Endodermal cell (in vitro differentiated cells): ENCODE results near the gene AGAP3. TPM values are rescaled to one million over a fixed set of nuclear protein-coding genes. Genes with fewer than 3 reads are reported as not detected.

ENCODE experiments used
- DNase-seq: peaks from one replicate; pipeline ENCODE4 v3.0.0-alpha.2; 2017
- H3K27ac ChIP-seq: 2 replicates; pipeline ENCODE4 v1.5.1; 2013; ENCODE audit warnings: mild to moderate bottlenecking, low read depth, low read length, moderate library complexity
- H3K27me3 ChIP-seq: 2 replicates; pipeline ENCODE4 v1.6.1; 2013; ENCODE audit warnings: mild to moderate bottlenecking, low read length, moderate library complexity; ENCODE audit not compliant: insufficient read depth, control insufficient read depth, poor library complexity, severe bottlenecking
- H3K36me3 ChIP-seq: 2 replicates; pipeline ENCODE4 v1.7.0; 2013; ENCODE audit warnings: mild to moderate bottlenecking, low read length, moderate library complexity; ENCODE audit not compliant: control insufficient read depth, insufficient read depth
- H3K4me1 ChIP-seq: one replicate; pipeline ENCODE4 v1.7.0; 2013; ENCODE audit warnings: low read length; ENCODE audit not compliant: control insufficient read depth, insufficient read depth
- H3K4me3 ChIP-seq: 2 replicates; pipeline ENCODE4 v1.5.1; 2013; ENCODE audit warnings: mild to moderate bottlenecking, low read length, moderate library complexity
- H3K9ac ChIP-seq: 2 replicates; pipeline ENCODE4 v1.6.1; 2013; ENCODE audit warnings: mild to moderate bottlenecking, low read length, moderate library complexity; ENCODE audit not compliant: poor library complexity, severe bottlenecking; ENCODE audit errors: extremely low read depth
- H3K9me3 ChIP-seq: 2 replicates; pipeline ENCODE4 v1.6.1; 2013; ENCODE audit warnings: mild to moderate bottlenecking, low read length, moderate library complexity; ENCODE audit not compliant: control insufficient read depth
- H3K27ac Mint-ChIP-seq: 2 replicates; pipeline ENCODE4 v1.8.0; 2020; ENCODE audit warnings: mixed read lengths
- H3K27me3 Mint-ChIP-seq: 2 replicates; pipeline ENCODE4 v1.8.0; 2021; ENCODE audit warnings: mild to moderate bottlenecking, mixed read lengths; ENCODE audit not compliant: insufficient read depth
- H3K36me3 Mint-ChIP-seq: 2 replicates; pipeline ENCODE4 v1.8.0; 2020; ENCODE audit warnings: low read depth, mixed read lengths
- H3K4me1 Mint-ChIP-seq: 2 replicates; pipeline ENCODE4 v1.8.0; 2020; ENCODE audit warnings: mixed read lengths
- H3K4me3 Mint-ChIP-seq: 2 replicates; pipeline ENCODE4 v1.8.0; 2020; ENCODE audit warnings: mild to moderate bottlenecking, moderate library complexity, mixed read lengths
- H3K9me3 Mint-ChIP-seq: 2 replicates; pipeline ENCODE4 v1.8.0; 2020; ENCODE audit warnings: mild to moderate bottlenecking, mixed read lengths
- CTCF ChIP-seq: fragments of 200-600 bp; sonication (generic); conservative IDR thresholded peaks from 2 replicates; pipeline ENCODE4 v1.5.0; 2021; ENCODE audit warnings: antibody characterized with exemption, mild to moderate bottlenecking
- WGBS, 2 experiments: methylation state at CpG; one replicate each; pipeline versions ENCODE4 v1.1.5 to v1.1.7; 2013; ENCODE audit warnings: missing lambda C conversion rate in 2 of 2, mixed read lengths in 1 of 2; ENCODE audit not compliant: insufficient coverage in 1 of 2, insufficient read length in 1 of 2; 5-methylcytosine and 5-hydroxymethylcytosine counted together
- total RNA-seq, 2 donors: library from RNA; stranded (reverse); fragmentation: NEBNext Ultra II Directional in 1 of 2; extraction: Animal tissue kit (Norgen Biotek cat#: 25700) in 1 of 2; gene quantifications; 2 replicates in 1 of 2; 3 replicates in 1 of 2; pipeline ENCODE4 v1.2.1, GENCODE V29; 2021

Gene AGAP3
- total RNA-seq, 2 donors from 2014 or later, result 113 to 116 TPM

GRCh38 chr7:151119902-151120301, 33.6 kb downstream of the AGAP3 start:
- peaks cover 50% of the 10 kb centered on the region for H3K36me3 Mint-ChIP-seq

DNA sequence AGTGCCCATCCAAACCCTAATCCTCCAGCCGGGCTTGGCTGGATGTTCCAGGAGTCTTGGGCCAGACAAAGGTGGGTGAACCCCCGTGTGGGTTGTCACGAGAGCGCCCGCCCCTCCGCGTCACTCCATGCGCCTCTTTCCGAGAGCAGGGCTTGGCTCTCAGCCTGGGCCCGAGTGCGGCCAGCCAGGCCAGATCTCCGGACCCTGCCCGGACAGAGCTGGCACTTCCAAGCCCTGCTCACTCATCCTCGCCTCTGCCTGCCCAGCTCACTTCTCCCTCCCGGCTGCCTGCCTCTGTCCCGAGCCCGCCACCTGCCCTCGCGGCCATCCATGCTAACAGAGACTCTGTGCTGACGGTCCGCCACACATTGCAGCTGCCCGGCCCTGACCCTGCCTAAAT, 34.6 kb downstream of the AGAP3 start:
- Mint-ChIP-seq H3K9me3 (no peaks in the 10 kb centered on the region), H3K27me3 (peaks cover 4% of the 10 kb centered on the region), H3K27ac (no peak overlapping the region), H3K36me3 (peaks cover 50% of the 10 kb centered on the region), H3K4me1 (peaks cover 2% of the 10 kb centered on the region), H3K4me3 (no peak overlapping the region)
- TF ChIP-seq CTCF, result no peak
- no peak for DNase-seq
- 95 to 97% methylated on average over 14 to 22 of the region's 22 CpGs for WGBS, 2 experiments
- Histone ChIP-seq H3K9ac (no peak overlapping the region), H3K27ac (no peak overlapping the region), H3K27me3 (no peaks in the 10 kb centered on the region), H3K36me3 (peaks cover 34% of the 10 kb centered on the region), H3K4me3 (no peak overlapping the region), H3K9me3 (no peaks in the 10 kb centered on the region), H3K4me1 (peaks cover 4% of the 10 kb centered on the region)

More at GRCh38 chr7:151119902-151120301, 33.6 kb downstream of the AGAP3 start:
- TF ChIP-seq CTCF, result no peak
- no peak overlapping the region for H3K4me3 Mint-ChIP-seq
- H3K27ac Mint-ChIP-seq, result no peak overlapping the region
- Histone ChIP-seq H3K27ac (no peak overlapping the region), H3K36me3 (peaks cover 34% of the 10 kb centered on the region), H3K9ac (no peak overlapping the region), H3K4me3 (no peak overlapping the region), H3K4me1 (peaks cover 7% of the 10 kb centered on the region), H3K9me3 (no peaks in the 10 kb centered on the region), H3K27me3 (no peaks in the 10 kb centered on the region)
- H3K27me3 Mint-ChIP-seq, result peaks cover 2% of the 10 kb centered on the region
- no peak for DNase-seq
- H3K4me1 Mint-ChIP-seq, result peaks cover 5% of the 10 kb centered on the region
- no peaks in the 10 kb centered on the region for H3K9me3 Mint-ChIP-seq
- 95 to 96% methylated on average over 8 to 27 of the region's 27 CpGs for WGBS, 2 experiments

DNA sequence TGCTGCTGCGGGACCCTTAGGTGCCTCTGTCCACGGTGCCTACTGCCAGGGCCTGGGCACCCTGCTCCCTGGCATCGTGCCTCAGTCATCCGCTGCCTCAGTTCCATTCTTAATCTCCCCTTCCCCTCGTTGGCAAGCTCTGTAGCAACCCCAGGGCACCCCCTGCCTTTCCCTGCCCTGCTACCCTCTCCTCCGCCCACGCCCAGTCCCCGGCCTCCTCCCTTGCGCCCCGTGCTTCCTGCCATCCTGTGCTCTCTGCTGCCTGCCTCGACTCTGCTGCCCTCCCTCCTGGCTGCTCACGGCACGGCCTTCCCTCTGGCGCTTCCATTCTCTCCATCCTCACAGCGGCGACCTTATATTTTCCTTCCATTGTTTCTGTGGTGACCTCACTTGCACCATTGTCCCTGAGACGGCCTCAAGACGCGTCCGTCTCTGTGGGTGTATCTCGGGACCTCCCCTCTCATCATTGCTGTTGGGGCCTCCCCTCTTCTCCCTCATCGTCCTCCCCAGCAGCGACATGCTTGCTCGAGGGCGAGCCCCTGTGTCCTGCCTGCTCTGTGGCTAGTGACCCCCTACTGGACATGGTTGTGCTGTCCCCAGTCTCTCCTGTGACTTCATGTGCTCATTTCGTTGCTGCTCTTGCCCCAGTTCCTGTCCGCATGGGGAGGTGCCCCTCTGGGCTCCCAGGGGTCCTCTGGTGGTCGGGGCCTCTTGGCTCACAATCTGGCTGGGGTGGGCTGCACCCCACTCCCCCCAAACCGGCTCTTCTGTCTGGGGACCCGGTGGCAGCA, 35.3 kb downstream of the AGAP3 start:
- H3K9ac ChIP-seq, result no peak overlapping the region
- no peaks in the 10 kb centered on the region for H3K9me3 Mint-ChIP-seq
- H3K9me3 ChIP-seq, result no peaks in the 10 kb centered on the region
- H3K4me1 Mint-ChIP-seq, result peaks cover 2% of the 10 kb centered on the region
- peaks cover 34% of the 10 kb centered on the region for H3K36me3 ChIP-seq
- no peak for DNase-seq
- H3K27ac Mint-ChIP-seq, result no peak overlapping the region
- peaks cover 4% of the 10 kb centered on the region for H3K27me3 Mint-ChIP-seq
- no peak for TF ChIP-seq CTCF
- 89 to 91% methylated on average over 18 to 30 of the region's 30 CpGs for WGBS, 2 experiments
- no peak overlapping the region for H3K4me3 Mint-ChIP-seq
- no peak overlapping the region for H3K27ac ChIP-seq
- H3K4me1 ChIP-seq, result peaks cover 2% of the 10 kb centered on the region
- H3K27me3 ChIP-seq, result no peaks in the 10 kb centered on the region
- no peak overlapping the region for H3K4me3 ChIP-seq
- H3K36me3 Mint-ChIP-seq, result peaks cover 50% of the 10 kb centered on the region
